ENCODE data around the gene CDKN2AIPNL.

- TF ChIP-seq CTCF (conservative IDR thresholded peaks at IDR 0.05) (no peak), EZH2 (IDR thresholded peaks at IDR 0.05; ENCODE audit: low read depth) (no peak)
Measured at GRCh38 chr5:134445856-134446818, 34.5 kb upstream of the CDKN2AIPNL start.
